Kidney epithelial cell (primary cell): ENCODE measurements around the gene ZNRF2. TPM values are rescaled to one million over a fixed set of nuclear protein-coding genes. Genes with fewer than 3 reads are reported as not detected.

ENCODE experiments used
- DNase-seq: peaks from one replicate; pipeline ENCODE4 v3.0.0-alpha.2; 2010; ENCODE audit warnings: low read depth
- H3K27me3 ChIP-seq: 2 replicates; pipeline ENCODE4 v1.6.0; 2011; ENCODE audit warnings: low read length; ENCODE audit not compliant: control insufficient read depth, insufficient read depth
- H3K36me3 ChIP-seq: 2 replicates; pipeline ENCODE4 v1.5.1; 2011; ENCODE audit warnings: low read length; ENCODE audit not compliant: control insufficient read depth, insufficient read depth
- H3K4me3 ChIP-seq: 2 replicates; pipeline ENCODE4 v1.5.1; 2011; ENCODE audit warnings: low read depth, mild to moderate bottlenecking, control low read depth, low read length
- total RNA-seq: library from RNA; depleted of rRNA; stranded (reverse); fragments of >200 nt; gene quantifications from 2 replicates; pipeline ENCODE4 v1.2.3, GENCODE V29; 2015
- TF ChIP-seq, protein P1 (sequence below): IDR thresholded peaks from 2 replicates; pipeline ENCODE4 v1.5.1; 2011; ENCODE audit warnings: mild to moderate bottlenecking, moderate library complexity, low read length, control low read depth, inconsistent platforms; ENCODE audit not compliant: insufficient read depth, poor library complexity, severe bottlenecking

Gene ZNRF2
- total RNA-seq, 1 donor from 2014 or later = 11.2 TPM

DNA sequence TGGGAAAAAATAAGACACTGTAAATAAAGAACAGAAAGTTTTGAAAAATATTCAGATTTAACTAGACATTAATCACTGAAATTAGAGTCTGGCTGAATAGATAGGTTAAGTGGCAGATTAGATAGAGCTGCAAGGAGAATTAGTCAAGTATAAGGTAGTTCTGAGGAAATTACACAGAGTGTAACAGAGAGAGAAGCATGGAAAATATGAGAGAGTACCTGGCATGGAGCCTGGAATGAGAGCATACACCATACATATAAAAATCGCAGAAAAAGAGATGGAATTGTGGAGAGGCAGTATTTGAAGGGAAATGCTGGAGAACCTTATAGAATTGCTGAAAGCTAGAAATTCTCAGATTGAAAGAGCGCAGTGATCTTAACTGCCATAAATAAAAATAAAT lies 46.9 kb downstream of the ZNRF2 start:
- TF ChIP-seq, protein P1, sequence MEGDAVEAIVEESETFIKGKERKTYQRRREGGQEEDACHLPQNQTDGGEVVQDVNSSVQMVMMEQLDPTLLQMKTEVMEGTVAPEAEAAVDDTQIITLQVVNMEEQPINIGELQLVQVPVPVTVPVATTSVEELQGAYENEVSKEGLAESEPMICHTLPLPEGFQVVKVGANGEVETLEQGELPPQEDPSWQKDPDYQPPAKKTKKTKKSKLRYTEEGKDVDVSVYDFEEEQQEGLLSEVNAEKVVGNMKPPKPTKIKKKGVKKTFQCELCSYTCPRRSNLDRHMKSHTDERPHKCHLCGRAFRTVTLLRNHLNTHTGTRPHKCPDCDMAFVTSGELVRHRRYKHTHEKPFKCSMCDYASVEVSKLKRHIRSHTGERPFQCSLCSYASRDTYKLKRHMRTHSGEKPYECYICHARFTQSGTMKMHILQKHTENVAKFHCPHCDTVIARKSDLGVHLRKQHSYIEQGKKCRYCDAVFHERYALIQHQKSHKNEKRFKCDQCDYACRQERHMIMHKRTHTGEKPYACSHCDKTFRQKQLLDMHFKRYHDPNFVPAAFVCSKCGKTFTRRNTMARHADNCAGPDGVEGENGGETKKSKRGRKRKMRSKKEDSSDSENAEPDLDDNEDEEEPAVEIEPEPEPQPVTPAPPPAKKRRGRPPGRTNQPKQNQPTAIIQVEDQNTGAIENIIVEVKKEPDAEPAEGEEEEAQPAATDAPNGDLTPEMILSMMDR = no peak
- H3K4me3 ChIP-seq = no peak overlapping the region
- H3K36me3 ChIP-seq = no peaks in the 10 kb centered on the region
- H3K27me3 ChIP-seq = no peaks in the 10 kb centered on the region
- no peak for DNase-seq

DNA sequence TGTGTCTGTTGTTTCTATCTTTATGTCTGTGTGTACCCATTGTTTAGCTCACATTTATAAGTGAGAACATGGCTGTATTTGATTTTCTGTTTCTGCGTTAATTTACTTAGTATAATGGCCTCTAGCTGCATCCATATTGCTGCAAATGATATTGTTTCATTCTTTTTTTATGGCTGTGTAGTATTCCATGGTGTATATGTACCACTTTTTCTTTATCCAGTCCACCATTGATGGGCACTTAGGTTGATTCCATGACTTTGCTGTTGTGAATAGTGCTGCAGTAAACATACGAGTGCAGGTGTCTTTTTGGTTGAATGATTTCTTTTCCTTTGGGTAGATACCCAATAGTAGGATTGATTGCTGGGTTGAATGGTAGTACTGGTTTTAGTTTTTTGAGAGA lies 48.2 kb downstream of the ZNRF2 start:
- Histone ChIP-seq H3K27me3 (no peaks in the 10 kb centered on the region), H3K4me3 (no peak overlapping the region), H3K36me3 (no peaks in the 10 kb centered on the region)
- no peak for DNase-seq
- TF ChIP-seq, protein P1 = no peak

DNA sequence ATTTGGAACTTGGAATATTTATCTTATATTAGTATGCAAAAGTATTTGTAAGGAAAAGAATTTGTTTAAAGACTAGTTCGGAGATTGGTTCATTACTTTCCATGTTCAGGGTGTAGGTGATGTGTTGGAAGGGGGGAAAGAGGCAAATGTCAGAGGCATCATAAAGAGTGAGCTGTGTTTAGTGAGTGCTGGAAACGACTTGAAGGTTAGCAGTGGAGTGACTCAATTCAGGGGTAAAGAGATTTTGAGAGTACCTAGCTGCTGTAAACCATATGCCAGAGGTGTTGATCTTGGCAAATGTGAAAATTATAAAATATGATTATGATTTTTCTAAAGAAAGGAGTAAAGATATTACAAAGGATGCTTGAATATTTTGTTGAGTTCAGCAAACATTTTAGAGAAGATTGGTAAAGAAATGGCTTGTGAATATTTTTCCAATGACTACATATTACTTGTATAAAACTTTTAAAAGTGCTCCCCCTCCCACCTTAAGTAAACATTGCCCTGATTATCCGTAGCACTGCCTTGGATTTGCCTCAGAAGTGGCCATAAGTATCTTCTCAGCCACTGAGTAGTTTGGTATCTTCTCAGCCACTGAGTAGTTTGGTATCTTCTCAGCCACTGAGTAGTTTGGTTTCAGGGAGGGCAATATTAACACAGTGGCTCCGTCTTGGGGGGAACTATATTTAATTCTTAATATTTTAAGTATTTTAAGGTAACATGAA lies 51.5 kb downstream of the ZNRF2 start:
- no peak for DNase-seq
- no peaks in the 10 kb centered on the region for H3K27me3 ChIP-seq
- no peak overlapping the region for H3K4me3 ChIP-seq
- H3K36me3 ChIP-seq = no peaks in the 10 kb centered on the region
- TF ChIP-seq, protein P1 = no peak

DNA sequence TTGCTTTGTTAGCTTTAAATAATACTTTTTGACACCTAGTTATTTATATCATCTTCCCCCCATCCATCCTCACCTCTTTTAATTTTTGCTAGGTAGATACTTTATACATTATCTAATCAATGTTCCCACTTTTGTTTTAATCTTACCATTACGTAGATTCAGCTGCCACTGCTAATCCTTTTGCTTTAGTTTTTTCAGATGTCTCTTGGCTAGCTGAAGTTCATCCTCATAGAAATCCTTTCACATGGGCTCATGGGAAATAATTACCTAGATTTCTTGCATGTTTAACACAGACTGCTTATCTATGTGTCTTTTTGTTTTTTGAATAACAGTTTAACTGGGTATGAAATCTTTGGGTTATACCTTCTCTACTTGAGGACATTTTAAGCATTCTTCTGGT lies 60.1 kb downstream of the ZNRF2 start:
- Histone ChIP-seq H3K27me3 (no peaks in the 10 kb centered on the region), H3K4me3 (no peak overlapping the region), H3K36me3 (no peaks in the 10 kb centered on the region)
- no peak for DNase-seq
- TF ChIP-seq, protein P1 = no peak

DNA sequence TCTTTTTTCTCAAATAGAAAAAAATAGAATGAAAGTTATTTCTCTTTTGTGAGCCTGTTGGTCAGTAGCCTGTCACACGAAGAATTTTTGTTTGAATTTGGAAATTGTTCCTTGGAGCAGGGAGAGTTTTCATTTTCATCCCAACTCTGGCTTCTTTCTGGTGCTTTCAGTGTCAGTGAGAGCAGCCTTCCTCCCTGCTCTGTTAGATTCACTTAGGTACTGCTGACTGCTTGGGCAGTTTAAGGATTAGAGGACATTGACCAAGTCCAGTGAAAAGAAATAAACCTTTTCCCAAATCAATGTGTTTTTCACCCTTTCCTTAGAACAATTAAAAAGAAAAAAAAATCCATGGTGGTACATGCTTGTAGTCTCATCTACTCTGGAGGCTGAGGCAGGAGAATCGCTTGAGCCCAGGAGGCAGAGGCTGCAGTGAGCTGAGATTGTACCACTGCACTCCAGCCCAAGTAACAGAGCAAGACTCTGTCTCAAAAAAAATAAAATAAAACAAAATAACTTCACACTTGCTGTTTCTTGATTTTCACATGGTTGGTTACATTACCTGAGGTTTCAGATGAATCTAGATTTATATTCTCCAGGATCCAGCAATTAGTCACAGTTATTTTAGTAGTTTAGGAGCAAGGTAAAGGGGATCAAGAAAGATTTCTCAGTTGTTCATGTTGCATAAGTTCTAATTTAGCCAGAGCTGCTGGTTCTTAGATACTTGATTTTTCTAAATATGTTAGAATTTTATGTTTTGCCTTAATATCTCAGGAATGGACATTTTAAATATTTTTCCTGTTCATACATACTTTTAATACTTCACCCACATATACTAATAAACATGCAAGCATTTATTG lies 63.1 kb downstream of the ZNRF2 start:
- no peak for DNase-seq
- H3K36me3 ChIP-seq = no peaks in the 10 kb centered on the region
- no peak overlapping the region for H3K4me3 ChIP-seq
- H3K27me3 ChIP-seq = no peaks in the 10 kb centered on the region
- TF ChIP-seq, protein P1 = no peak
